GM12878 (cell line): ENCODE data around the gene TTLL1. TPM values are rescaled to one million over a fixed set of nuclear protein-coding genes. Genes with fewer than 3 reads are reported as not detected.

Experiments
- ATAC-seq: fragments of 200-7000 bp; cut with Tn5 transposase; 3 replicates; pipeline ENCODE4 v1.9.1; 2020; ENCODE audit warnings: mild to moderate bottlenecking, moderate library complexity
- BruUV-seq: library from RNA; stranded (reverse); fragments of 400-500 nt; replicated peaks from 2 replicates; lab custom pipeline; 2021; lab: Mats Ljungman, UMichigan
- CTCF ChIA-PET: fragments of 300-600 bp; sonication (Branson Sonifier 250); formaldehyde crosslinking; extraction: SDS; loops from one replicate; lab custom pipeline; 2021; ENCODE audit warnings: inconsistent platforms; lab: Yijun Ruan, JAX
- POLR2A ChIA-PET: fragments of 350-600 bp; formaldehyde crosslinking; extraction: SDS; loops from one replicate; lab custom pipeline; 2021; ENCODE audit warnings: inconsistent platforms; lab: Charles Lee
- RAD21 ChIA-PET: fragments of 300-600 bp; sonication (Branson Sonifier 250); formaldehyde crosslinking; loops from one replicate; lab custom pipeline; 2023; ENCODE audit warnings: antibody characterized with exemption; ENCODE audit not compliant: unreplicated experiment; lab: Charles Lee
- SMC1A ChIA-PET: fragments of 300-600 bp; sonication (Branson Sonifier 250); formaldehyde crosslinking; loops from one replicate; lab custom pipeline; 2023; ENCODE audit not compliant: unreplicated experiment, uncharacterized antibody; lab: Charles Lee
- DNase-seq: peaks from one replicate; pipeline ENCODE4 v3.0.0-alpha.2; 2011; ENCODE audit warnings: low read depth, low spot score
- FAIRE-seq: peaks from 3 replicates; lab custom pipeline; 2011; peaks lifted over from hg19 to GRCh38; lab: Jason Lieb, UNC
- H2AFZ ChIP-seq: 2 replicates; pipeline ENCODE4 v1.6.0; 2011; ENCODE audit warnings: low read depth, low read length, control low read depth; ENCODE audit not compliant: control insufficient read depth
- H3K27ac ChIP-seq: 2 replicates; pipeline ENCODE4 v1.5.1; 2011; ENCODE audit warnings: control low read depth; ENCODE audit not compliant: control insufficient read depth, insufficient read depth
- H3K27me3 ChIP-seq, 2 experiments: replicated peaks in 1 of 2; 2 replicates each; pipeline versions ENCODE4 v1.6.0 to v1.6.1; 2011; ENCODE audit warnings: low read length in 1 of 2; ENCODE audit not compliant: control insufficient read depth in 2 of 2, insufficient read depth in 2 of 2
- H3K36me3 ChIP-seq, 2 experiments: 2 replicates each; pipeline ENCODE4 v1.5.1; 2011; ENCODE audit warnings: low read length in 1 of 2; ENCODE audit not compliant: control insufficient read depth in 2 of 2, insufficient read depth in 2 of 2
- H3K4me1 ChIP-seq: 2 replicates; pipeline ENCODE4 v1.6.1; 2011; ENCODE audit warnings: mild to moderate bottlenecking, low read length, moderate library complexity, mixed read lengths; ENCODE audit not compliant: control insufficient read depth, insufficient read depth
- H3K4me2 ChIP-seq: 2 replicates; pipeline ENCODE4 v1.6.0; 2011; ENCODE audit warnings: control low read depth; ENCODE audit not compliant: control insufficient read depth, insufficient read depth
- H3K4me3 ChIP-seq: fragments of 200-600 bp; sonication (generic); 2 replicates; pipeline ENCODE4 v1.5.1; 2016
- H3K79me2 ChIP-seq: 2 replicates; pipeline ENCODE4 v1.6.0; 2011; ENCODE audit warnings: low read length; ENCODE audit not compliant: control insufficient read depth, insufficient read depth
- H3K9ac ChIP-seq: 2 replicates; pipeline ENCODE4 v1.8.0; 2011; ENCODE audit warnings: low read length, control low read depth, mixed read lengths; ENCODE audit not compliant: control insufficient read depth, insufficient read depth
- H3K9me3 ChIP-seq: replicated peaks from 3 replicates; pipeline ENCODE4 v1.5.1; 2011; ENCODE audit warnings: mild to moderate bottlenecking, low read length; ENCODE audit not compliant: control insufficient read depth, insufficient read depth
- H4K20me1 ChIP-seq: 2 replicates; pipeline ENCODE4 v1.6.0; 2011; ENCODE audit not compliant: control insufficient read depth, insufficient read depth
- POU2F2 ChIP-seq: IDR thresholded peaks from 3 replicates; pipeline ENCODE4 v1.6.1; 2011; ENCODE audit warnings: low read depth, mild to moderate bottlenecking, low read length, borderline replicate concordance
- WGBS: methylation state at CpG from one replicate; pipeline ENCODE4 v1.1.6; 2016; ENCODE audit warnings: low lambda C conversion rate; ENCODE audit not compliant: insufficient replicate concordance, insufficient coverage; ENCODE audit errors: missing lambda C conversion rate; 5-methylcytosine and 5-hydroxymethylcytosine counted together
- in situ Hi-C: fragments of 300-500 bp; cut with MboI; formaldehyde crosslinking; loops from 9 replicates; pipeline ENCODE4 v1.14.3; 2018; ENCODE audit warnings: mixed read lengths
- intact Hi-C: fragments of 100-400 bp; cut with micrococcal nuclease; formaldehyde crosslinking; loops from one replicate; pipeline ENCODE4 v1.14.2; 2022; ENCODE audit not compliant: unreplicated experiment
- polyA plus RNA-seq, 11 experiments: library from polyadenylated mRNA; depleted of rRNA in 4 of 11; unstranded in 6 of 11; stranded (reverse) in 5 of 11; fragments of >200 nt; fragmentation: Nextera tagmentation in 4 of 11; fragmentation: Illumina TruSeq in 1 of 11; extraction: Ambion mirVana in 4 of 11; extraction: Trizol in 1 of 11; gene quantifications; 1 replicate in 1 of 11; 2 replicates in 10 of 11; pipeline versions ENCODE4 v1.2.1 to v1.2.3, GENCODE V29; 2011 to 2016; ENCODE audit warnings: inconsistent platforms in 2 of 11, missing spikeins in 2 of 11, low read depth in 1 of 11
- total RNA-seq, 4 experiments: library from RNA; depleted of rRNA in 3 of 4; stranded (reverse); fragments of >200 nt in 3 of 4; fragmentation: Illumina TruSeq in 1 of 4; extraction: Trizol in 1 of 4; gene quantifications; 2 replicates each; pipeline versions ENCODE4 v1.2.1 to v1.2.3, GENCODE V29; 2013 to 2021
- TF ChIP-seq, protein P1 (sequence below): fragments of 450-650 bp; IDR thresholded peaks from 2 replicates; pipeline ENCODE4 v1.6.1; 2017; ENCODE audit warnings: mild to moderate bottlenecking, moderate library complexity

Gene TTLL1
- total and polyA plus RNA-seq, 10 of the 15 experiments (the other 5 are each of a cell fraction or from before 2014, with no cell fraction given), result 0.39 to 4.8 (median 3.2) TPM

GRCh38 chr22:43008509-43008908 lies 80.7 kb downstream of the TTLL1 start:
- 97% methylated on average over 4 of the region's 4 CpGs for WGBS
- H2AFZ ChIP-seq, result no peak overlapping the region
- TF ChIP-seq, protein P1, sequence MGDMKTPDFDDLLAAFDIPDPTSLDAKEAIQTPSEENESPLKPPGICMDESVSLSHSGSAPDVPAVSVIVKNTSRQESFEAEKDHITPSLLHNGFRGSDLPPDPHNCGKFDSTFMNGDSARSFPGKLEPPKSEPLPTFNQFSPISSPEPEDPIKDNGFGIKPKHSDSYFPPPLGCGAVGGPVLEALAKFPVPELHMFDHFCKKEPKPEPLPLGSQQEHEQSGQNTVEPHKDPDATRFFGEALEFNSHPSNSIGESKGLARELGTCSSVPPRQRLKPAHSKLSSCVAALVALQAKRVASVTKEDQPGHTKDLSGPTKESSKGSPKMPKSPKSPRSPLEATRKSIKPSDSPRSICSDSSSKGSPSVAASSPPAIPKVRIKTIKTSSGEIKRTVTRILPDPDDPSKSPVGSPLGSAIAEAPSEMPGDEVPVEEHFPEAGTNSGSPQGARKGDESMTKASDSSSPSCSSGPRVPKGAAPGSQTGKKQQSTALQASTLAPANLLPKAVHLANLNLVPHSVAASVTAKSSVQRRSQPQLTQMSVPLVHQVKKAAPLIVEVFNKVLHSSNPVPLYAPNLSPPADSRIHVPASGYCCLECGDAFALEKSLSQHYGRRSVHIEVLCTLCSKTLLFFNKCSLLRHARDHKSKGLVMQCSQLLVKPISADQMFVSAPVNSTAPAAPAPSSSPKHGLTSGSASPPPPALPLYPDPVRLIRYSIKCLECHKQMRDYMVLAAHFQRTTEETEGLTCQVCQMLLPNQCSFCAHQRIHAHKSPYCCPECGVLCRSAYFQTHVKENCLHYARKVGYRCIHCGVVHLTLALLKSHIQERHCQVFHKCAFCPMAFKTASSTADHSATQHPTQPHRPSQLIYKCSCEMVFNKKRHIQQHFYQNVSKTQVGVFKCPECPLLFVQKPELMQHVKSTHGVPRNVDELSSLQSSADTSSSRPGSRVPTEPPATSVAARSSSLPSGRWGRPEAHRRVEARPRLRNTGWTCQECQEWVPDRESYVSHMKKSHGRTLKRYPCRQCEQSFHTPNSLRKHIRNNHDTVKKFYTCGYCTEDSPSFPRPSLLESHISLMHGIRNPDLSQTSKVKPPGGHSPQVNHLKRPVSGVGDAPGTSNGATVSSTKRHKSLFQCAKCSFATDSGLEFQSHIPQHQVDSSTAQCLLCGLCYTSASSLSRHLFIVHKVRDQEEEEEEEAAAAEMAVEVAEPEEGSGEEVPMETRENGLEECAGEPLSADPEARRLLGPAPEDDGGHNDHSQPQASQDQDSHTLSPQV, result no peak
- no peak for TF ChIP-seq POU2F2
- no peaks in the 10 kb centered on the region; the same call in 1 of the 2 replicates for H4K20me1 ChIP-seq
- ATAC-seq, result no peak
- 0 out of 4 replicates have a peak, but pooled peaks cover 0 to 3% of the 10 kb centered on the region in 2 experiments for H3K36me3 ChIP-seq
- intact Hi-C loops, result no loop called here
- ChIA-PET SMC1A (interaction anchor here (2.1 kb wide), 1 partner anchor 13 kb away, joined by 6 read pairs; no protein-coding TSS in a partner anchor), POLR2A (no interaction called here), CTCF (interaction anchor here (1.0 to 1.3 kb wide), 5 partner anchors 17 to 354 kb away, joined by 3 to 4 read pairs (median 3); no protein-coding TSS in a partner anchor), RAD21 (interaction anchor here (0.6 to 1.0 kb wide), 3 partner anchors 77 to 113 kb away, joined by 3 read pairs; no protein-coding TSS in a partner anchor)
- no peak overlapping the region for H3K4me2 ChIP-seq
- H3K9me3 ChIP-seq, result no peaks in the 10 kb centered on the region
- H3K9ac ChIP-seq, result no peak overlapping the region
- peaks cover 93% of the 10 kb centered on the region for H3K79me2 ChIP-seq
- no TSS peak for BruUV-seq
- DNase-seq, result no peak
- in situ Hi-C loops, result no loop called here
- H3K27ac ChIP-seq, result no peak overlapping the region
- H3K4me3 ChIP-seq, result no peak overlapping the region
- H3K27me3 ChIP-seq, result no peaks in the 10 kb centered on the region
- no peak for FAIRE-seq
- peaks cover 20% of the 10 kb centered on the region for H3K4me1 ChIP-seq
